ENCODE data around the gene HES5.

HES5 gene

GRCh38 chr1:2514863-2515762 is 14.9 kb downstream of the HES5 start:
- DNase-seq (ENCODE audit: low read depth in 2 of 2) = no peak

DNA sequence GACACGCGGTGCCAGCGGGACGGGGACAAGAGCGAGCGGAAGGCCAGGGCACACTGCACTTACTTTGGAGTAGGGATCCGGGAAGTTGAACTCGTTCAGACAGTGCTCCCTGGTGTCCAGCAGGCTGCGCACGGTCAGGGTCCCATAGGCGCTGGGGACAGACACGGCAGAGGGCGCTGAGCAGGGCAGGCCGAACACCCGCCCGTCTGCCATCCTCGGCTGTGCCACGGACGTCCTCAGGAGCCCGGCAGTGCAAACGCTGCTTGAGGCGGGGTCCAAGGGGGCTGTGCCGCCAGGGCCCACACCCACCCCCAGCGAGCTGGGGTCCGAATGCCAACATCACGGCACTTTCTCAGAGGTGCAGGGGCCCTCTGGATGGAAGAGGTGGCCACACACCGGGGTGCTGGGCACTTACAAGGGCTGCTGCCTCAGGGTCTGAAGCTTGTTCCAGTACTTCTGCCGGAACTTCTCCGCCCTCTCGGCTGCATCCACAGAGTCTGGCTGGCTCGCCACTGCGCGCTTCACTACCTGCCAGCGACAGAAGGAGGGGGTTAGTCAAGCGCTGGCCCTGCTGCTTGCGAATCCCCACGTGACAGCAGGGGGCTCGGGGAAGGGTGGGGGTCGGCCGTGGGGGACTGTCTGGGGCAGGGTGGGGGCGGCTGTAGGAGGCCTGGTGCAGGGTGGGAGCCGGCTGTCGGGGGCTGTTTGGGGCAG is 16.0 kb downstream of the HES5 start:
- no peak for DNase-seq (ENCODE audit: low read depth in 2 of 2)

DNA sequence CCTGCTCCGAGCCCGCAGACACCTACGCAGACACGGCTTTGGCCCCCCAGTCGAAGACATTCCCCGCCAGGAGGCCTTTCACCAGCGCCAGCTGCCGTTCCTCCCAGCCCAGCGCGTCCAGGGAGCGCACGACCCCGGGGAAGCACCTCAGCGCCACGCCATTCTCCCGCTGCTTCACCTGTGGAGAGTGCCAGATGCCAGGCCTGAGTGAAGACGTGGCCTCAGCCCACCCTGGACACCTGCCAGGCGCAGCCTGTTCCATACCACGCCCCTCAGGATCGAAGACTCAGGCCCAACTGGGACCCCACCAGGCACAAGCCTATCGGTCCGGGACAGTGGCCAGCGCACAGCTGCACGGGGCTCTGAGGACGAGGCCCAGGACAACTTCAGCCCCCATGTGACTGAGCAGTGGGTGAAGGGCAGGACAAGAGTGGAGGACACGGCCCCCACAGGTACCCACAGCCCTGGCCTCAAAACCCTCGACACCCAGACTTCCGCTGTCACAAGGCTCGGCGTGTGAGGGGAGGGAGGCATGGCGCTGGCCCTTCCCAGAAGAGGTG is 17.1 kb downstream of the HES5 start:
- DNase-seq (ENCODE audit: low read depth in 2 of 2) = no peak

DNA sequence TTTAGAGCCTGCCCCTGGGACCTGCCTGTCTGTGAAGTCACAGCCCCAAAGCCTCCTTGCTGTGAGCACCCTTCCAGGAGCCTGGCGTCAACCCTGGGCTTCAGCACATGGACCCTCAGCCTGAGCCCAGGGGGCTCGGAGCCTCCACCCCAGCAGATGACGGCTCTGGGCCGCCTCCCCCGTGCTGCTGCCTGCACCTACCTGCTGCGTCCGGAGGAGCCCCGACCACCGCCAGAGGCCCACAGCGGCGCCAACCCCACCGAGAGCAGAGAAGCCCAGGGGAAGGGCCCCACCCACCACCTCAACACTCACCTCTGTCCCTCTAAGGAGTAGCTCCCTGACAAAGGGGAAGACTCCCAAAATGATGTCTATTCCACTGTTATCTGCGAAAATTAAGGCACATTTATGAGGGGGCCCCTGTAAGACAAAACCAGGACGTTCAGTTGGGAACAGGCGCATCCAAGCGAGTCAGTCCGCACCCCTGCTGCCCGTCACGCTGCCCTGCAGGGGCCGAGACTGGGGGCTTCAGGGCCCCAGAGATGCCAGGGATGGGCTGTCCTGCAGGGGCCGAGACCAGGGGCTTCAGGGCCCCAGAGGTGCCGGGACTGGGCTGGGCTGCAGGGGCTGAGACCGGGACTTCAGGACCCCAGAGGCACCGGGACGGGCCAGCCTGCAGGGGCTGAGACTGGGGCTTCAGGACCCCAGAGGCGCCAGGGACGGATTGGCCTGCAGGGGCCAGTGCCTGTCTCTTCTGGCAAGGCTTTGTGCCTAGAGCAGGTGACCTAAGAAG is 19.5 kb downstream of the HES5 start:
- no peak for DNase-seq (ENCODE audit: low read depth in 2 of 2)

DNA sequence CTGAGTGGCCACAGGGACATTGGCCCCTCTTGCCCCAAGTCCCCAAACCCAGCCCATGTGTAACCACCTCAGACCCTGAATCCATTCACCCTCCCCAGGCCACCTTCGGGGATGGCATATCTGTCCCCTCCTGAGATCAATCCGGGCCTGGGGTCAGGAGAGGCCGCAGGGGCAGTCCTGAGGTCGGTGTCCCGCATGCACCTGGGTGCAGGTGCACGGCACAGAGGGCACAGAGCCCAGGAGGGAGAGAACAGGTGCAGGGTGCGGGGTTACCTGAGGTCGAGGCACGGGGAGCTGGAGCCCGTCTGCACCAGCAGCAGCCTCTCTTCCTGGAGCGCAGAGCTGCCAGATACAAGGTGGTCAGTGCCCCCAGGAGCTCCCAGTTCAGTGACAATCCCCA is 20.5 kb downstream of the HES5 start:
- DNase-seq (ENCODE audit: low read depth in 2 of 2) = no peak

DNA sequence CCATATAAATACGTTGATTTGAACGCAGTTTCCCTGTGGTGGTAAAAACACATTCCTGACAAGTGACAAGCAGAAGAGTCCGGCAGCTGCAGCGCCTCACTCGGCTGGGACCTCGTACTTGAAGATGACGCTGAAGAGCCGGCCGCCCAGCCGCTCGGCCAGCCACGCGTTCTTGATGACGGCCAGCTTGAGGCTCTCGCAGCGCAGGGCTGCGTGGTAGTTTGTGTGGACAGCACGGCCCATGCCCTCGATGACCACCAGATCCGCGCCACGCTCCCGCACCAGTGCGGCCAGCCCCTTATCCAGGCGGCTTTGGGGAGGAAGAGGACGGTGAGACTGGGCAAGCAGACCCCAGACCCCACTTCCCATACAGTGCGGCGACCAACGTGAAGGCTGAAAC is 21.3 kb downstream of the HES5 start:
- DNase-seq (ENCODE audit: low read depth in 2 of 2) = no peak

- DNase-seq (ENCODE audit: low read depth in 2 of 2) = no peak
Measured at GRCh38 chr1:2508180-2508579, 21.9 kb downstream of the HES5 start.

DNA sequence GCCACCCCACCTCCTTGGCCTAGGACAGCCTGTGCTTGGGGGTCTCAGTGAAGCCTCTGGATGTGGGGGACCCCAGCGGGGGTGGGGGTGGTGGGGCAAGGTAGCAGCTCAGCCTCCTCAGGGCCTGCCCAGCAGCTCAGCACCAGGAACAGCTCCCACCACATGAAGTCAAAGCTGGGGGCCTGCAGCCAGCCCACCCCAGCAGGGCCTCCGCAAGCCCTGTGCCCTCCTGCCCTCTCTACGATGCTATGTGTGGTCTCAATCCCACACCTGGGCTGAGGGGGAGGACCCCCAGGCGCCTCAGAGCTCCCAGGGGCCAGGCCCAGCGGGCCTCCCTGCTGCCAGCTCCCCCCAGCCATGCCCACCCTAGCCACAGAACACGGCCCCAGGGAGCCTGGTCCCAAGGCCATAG is 22.3 kb downstream of the HES5 start:
- no peak for DNase-seq (ENCODE audit: low read depth in 2 of 2)

DNA sequence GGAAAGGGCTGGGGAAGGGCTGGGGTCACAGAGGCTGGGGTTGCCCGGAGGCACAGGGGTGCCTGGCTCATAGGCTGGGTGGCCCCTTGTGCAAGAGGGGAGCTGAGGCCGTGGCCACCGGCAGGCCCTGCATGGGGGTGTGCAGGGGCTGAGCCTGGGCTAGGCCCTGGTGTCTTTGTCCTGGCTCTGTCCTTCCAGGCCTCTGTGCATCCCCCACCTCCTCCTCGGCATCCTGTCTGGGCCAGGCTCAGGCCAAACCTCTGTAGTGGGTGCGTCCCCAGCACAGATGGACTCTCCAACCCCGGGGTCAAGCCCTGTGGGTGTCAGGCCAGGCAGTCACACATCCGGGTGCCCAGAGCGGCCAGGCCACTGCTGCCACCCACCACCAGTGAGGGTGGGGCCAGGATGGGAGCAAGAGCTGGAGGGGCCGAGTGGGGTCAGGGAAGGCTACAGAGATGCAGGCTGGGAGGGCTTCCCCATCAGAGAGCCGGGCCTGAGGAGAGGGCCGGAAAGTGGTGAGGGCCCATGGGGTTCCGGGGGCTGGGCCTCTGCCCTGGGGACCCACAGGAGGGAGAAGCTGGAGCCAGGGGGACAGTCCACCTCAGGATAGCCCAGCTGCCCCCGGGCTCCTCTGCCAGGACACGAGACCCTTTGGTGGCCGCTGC is 23.0 kb downstream of the HES5 start:
- no peak for DNase-seq (ENCODE audit: low read depth in 2 of 2)

- DNase-seq (ENCODE audit: low read depth in 2 of 2) = no peak
Measured at GRCh38 chr1:2506007-2506860, 23.8 kb downstream of the HES5 start.

DNA sequence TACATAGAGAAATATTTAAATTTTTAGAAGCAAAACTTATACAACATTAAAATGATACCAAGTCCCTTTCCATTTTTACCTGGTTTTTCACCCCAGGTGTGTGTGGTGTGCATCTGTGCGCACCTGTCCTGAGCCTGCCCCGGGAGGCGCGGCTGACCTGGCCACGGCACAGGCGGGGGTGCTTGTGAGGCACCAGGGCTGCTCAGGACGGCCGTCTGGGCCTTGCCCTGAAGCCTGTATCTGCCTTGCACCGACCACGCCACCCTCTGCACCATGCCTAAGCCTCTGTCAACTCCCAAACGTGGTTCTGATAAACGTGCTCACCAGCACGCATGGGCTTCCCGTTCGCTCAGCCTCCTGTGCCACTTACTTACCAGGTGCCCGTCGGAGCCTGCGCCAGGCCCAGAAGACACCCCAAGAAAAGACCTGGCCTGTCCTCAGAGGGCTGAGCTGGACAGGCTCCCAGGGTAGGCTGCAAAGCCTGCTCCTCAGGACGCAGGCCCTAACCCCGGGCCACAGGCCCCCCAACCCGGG is 24.5 kb downstream of the HES5 start:
- no peak for DNase-seq (ENCODE audit: low read depth in 2 of 2)

DNA sequence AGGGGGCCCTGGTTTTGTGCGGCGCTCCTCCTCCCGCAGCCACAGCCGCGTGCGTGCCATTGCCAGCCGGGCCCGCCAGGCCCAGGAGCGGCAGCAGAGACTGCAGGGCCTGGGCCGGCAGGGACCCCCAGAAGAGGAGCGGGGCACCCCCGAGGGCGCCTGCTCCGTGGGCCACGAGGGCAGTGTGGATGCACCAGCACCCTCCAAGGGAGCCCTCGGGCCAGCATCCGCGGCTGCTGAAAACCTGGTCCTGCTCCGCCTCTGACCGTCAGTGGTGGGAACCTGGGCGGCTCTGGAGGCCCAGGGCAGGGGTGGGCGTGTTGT is 25.2 kb downstream of the HES5 start:
- no peak for DNase-seq (ENCODE audit: low read depth in 2 of 2)

DNA sequence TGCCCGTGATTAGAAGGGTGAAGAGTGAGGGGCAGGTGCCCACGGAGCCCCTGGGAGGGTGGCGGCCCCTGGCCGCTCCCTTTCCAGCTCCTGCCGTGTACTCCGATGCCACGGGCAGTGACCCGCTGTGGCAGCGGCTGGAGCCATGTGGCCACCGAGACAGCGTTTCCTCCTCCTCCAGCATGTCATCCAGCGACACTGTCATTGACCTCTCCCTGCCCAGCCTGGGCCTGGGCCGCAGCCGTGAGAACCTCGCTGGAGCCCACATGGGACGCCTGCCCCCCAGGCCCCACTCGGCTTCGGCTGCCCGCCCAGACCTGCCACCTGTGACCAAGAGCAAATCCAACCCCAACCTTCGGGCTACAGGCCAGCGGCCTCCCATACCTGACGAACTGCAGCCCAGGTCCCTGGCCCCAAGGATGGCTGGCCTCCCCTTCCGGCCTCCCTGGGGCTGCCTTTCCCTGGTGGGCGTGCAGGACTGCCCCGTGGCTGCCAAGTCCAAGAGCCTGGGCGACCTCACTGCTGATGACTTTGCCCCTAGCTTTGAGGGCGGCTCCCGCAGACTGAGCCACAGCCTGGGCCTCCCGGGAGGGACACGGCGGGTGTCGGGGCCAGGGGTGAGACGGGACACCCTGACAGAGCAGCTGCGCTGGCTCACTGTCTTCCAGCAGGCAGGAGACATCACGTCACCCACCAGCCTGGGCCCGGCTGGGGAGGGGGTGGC is 25.7 kb downstream of the HES5 start:
- DNase-seq (ENCODE audit: low read depth in 2 of 2) = no peak

GRCh38 chr1:2503554-2504224 is 26.4 kb downstream of the HES5 start:
- no peak for DNase-seq (ENCODE audit: low read depth in 2 of 2)

GRCh38 chr1:2502661-2503553 is 27.2 kb downstream of the HES5 start:
- no peak for DNase-seq (ENCODE audit: low read depth in 2 of 2)

GRCh38 chr1:2502210-2502609 is 27.9 kb downstream of the HES5 start:
- no peak for DNase-seq (ENCODE audit: low read depth in 2 of 2)

GRCh38 chr1:2501820-2502119 is 28.3 kb downstream of the HES5 start:
- DNase-seq (ENCODE audit: low read depth in 2 of 2) = no peak

DNA sequence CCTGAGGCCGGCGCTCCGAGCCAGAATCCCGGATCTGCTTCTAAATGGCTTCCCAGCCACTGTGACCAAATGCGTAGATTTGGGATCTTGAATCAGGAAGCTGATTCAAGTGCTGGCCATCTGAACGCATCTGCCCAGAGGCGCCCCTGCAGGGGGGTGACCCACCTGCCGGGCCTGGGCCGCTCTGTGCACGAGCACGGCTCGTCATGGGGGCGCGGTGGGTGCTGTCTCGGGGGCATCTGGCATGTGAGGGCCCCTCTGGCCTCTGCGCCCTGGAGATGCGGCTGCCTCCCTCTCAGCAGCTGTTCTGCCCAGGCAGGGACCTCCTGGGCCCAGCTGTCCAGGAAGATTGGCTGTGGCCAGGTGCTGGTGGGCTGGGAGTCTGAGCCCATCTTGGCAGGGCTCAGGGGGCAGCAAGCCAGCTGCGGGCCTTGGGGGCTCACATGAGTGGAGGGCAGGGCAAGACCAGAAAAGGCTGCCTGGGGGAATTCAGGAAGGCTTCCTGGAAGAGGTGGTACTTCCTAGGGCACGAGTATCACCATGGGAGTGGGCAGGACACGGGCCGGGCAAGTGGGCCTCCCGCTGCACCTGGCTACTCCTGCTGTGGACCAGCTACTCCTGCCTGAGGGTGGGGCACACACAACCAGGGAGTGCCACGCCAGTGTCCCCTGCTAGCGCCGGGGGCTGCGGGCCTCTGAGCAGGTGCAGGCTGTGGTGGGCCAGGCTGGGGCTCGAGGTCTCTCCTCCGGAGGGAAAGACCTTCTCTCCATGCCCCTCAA is 28.8 kb downstream of the HES5 start:
- DNase-seq (ENCODE audit: low read depth in 2 of 2) = no peak
